Fibroblast of pulmonary artery (primary cell): ENCODE data around the gene DUSP5.

Experiments used
- DNase-seq: peaks from one replicate; pipeline ENCODE4 v3.0.0-alpha.2; 2010; ENCODE audit warnings: low read depth
- H3K4me3 ChIP-seq: replicated peaks from 2 replicates; pipeline ENCODE4 v1.5.1; 2011; ENCODE audit warnings: low read depth, mild to moderate bottlenecking, control low read depth, low read length, moderate library complexity
- TF ChIP-seq, protein P1 (sequence below): IDR thresholded peaks from 2 replicates; pipeline ENCODE4 v1.5.1; 2011; ENCODE audit warnings: mild to moderate bottlenecking, control low read depth, low read length, inconsistent platforms; ENCODE audit errors: missing control alignments

Gene DUSP5

DNA sequence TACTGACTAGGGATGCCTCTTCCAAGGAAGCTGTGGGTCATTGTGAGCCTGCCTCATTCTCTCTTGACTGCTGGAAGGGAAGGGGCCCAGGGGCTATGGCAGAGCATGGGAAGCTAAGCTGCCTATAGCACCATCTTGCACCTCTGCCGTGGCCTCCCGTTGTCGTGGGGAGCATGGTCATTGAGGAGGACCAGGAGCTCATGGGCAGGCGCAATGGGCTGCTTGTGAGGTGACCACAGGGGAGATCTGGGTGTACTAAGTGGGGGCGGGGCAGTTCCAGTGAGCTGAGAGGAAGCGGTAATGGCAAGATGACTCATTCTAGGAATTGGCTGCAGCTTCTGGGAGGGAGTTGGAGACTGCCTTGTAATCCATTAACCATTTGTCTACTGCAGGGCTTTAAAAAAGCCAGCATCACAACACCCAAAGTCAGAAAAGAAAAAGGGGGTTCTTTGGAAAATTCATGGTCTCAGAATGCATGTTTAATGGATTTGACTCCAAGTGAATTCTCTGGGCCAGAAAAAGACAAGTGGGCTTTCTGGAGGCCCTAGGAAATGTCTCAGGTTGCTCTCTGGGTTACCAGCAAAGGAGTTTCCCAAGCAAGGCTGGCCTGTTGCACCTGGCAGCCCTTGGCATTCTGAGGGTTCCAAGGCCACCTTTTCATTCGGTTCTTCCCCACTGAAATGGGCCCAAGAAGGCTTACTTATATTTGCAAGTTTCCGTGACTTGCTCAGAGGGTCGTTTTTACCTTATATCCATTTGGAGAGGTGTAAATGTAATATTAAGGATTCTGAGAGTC, 3.6 kb downstream of the DUSP5 start:
- H3K4me3 ChIP-seq = peak overlapping the region; percentile 15
- peak; percentile 94 for DNase-seq

DNA sequence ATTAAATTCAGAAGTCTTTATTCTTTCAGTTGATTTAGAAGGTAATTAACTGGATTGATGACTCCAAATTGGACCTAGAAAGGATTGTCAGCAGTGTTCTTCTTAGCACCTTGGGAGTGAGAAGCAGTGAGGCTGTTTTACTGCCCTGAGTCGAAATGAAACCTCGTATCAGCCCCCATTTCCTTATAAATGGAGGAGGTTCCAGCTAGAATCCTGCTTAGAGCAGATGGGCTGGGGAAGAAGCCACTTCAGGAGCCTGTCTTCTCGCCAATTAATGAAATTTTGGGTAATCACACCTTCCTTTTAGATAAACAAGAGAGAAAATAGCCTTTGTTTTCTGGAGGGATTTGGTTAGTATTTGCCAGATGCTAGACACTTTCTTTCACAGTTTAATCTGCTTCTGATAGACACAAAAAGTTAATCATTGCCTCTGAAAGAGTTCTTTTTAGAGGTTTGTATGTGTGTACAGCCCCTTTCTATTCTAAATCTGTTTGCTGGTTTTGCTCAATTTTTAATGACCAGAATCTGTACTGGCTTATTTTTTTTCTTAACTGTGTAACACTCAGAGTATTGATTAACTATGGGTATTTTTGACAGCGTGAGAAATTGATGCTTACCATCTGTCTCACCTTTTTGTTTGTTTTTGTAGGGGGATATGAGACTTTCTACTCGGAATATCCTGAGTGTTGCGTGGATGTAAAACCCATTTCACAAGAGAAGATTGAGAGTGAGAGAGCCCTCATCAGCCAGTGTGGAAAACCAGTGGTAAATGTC, 4.6 kb downstream of the DUSP5 start:
- DNase-seq = peak; percentile 10
- TF ChIP-seq, protein P1, sequence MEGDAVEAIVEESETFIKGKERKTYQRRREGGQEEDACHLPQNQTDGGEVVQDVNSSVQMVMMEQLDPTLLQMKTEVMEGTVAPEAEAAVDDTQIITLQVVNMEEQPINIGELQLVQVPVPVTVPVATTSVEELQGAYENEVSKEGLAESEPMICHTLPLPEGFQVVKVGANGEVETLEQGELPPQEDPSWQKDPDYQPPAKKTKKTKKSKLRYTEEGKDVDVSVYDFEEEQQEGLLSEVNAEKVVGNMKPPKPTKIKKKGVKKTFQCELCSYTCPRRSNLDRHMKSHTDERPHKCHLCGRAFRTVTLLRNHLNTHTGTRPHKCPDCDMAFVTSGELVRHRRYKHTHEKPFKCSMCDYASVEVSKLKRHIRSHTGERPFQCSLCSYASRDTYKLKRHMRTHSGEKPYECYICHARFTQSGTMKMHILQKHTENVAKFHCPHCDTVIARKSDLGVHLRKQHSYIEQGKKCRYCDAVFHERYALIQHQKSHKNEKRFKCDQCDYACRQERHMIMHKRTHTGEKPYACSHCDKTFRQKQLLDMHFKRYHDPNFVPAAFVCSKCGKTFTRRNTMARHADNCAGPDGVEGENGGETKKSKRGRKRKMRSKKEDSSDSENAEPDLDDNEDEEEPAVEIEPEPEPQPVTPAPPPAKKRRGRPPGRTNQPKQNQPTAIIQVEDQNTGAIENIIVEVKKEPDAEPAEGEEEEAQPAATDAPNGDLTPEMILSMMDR = no peak
- no peak overlapping the region for H3K4me3 ChIP-seq

More for the DNA sequence above, 3.6 kb downstream of the DUSP5 start:
- TF ChIP-seq, protein P1 = no peak

DNA sequence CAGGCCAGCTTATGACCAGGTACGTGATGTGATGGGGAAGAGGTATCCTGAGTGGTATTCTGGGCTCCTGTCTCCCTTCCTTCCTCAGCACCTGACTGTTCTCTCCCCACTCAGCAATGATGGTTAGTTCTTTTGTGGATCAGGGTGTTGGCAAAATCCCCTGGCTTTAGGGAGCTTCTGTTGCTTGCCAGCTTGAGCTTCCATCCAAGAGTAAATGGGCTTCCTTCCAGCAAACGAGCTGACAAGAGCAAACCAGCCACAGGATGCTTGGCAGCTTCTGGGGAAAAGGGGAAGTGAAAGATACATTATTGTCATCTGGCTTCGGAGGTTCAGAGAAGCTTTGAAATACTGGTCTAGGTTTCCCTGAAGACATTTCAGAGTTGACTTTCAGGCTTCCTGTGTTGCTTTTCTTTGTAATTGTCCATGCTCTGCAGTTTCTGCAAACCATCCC, 5.2 kb downstream of the DUSP5 start:
- TF ChIP-seq, protein P1 = no peak
- H3K4me3 ChIP-seq = no peak overlapping the region
- peak; percentile 78 for DNase-seq

DNA sequence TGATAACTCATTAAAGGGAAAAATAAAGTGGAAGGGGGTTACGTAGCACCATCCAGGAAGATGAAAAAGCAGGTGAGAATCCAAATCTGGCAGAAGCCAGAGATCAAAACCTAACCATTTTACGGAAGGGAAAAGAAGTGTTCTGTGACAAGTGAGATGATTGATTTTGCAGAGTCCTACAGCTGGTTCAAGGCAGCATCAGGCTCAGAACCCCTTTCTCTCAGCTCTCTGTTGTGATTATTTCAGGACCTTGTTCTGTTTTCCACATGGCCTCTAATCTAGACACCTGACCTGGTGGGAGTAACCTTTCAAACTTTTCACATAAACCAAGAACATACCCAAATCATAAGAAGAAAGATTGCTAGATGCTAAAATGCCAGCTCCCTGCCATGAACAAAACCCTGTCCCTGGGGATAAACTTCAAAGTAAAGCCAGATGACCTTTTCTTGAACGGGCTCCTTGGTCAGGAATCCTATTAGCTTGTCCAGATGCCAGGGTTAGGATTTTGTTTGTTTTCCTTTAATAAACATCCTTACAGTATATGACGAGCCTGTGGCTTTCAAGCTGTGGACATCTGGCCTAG, 5.9 kb downstream of the DUSP5 start:
- TF ChIP-seq, protein P1 = no peak
- no peak for DNase-seq
- peak overlapping the region; percentile 15 for H3K4me3 ChIP-seq

DNA sequence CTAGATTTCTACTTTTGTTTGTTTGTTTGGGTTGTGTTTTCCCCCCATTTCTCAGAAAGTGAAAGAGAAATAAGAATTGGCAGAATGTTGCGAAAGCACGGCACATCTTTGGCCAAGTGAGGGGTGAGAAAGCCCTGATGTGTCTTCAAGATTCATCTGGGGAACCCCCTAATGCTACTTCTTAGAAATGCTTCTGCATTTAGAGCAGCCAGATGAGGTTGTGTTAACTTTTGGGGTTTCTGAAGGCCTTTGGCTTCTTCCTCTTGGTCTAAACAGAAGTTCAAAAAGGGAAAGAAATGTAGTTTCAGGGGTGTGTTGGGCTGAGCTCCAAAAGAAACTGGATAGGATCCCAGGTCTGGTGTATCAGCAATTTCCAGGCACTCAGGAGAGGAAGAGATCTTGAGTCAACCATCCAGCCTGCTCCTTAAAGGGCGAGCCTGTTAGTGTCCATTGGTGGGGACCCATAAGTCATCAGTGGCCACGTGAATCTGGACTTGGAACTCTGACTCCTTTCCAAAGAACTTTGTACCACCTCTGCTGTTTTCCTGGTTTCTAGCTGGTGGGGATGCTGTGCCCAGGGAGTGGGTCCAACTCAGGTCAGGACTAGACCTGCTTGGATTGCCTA, 6.5 kb downstream of the DUSP5 start:
- peak; percentile 79 for DNase-seq
- H3K4me3 ChIP-seq = peak overlapping the region; percentile 15
- TF ChIP-seq, protein P1 = no peak

DNA sequence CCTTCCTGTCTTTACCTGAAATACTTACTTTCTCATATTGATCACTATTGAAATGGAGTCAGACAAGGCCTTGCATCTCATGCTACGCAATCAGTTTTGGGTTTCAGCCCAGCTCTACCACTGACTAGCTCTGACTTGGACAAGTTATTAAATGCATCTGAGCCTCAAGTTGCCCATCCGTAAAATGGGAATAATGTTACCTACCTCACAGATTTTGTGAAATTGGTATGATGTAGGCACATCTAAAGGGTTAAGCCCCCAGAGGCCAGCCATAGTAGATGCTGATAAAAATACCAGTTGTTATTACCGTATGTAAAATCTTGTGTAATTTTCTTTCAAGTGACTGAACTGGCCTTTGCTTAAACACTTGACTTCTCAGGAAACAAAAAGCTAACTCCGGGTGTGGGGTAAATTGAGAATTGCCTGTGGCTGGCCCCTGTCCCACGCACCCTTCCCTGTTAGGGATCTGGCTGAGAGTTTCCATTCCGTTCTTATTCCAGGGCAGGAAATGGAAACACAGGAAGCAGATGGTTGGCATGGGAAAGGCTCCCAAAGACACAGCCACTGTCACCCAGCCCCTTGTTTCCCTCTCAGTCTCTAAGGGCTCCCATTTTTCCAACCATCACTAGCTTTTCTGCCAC, 7.5 kb downstream of the DUSP5 start:
- TF ChIP-seq, protein P1 = no peak
- no peak for DNase-seq
- H3K4me3 ChIP-seq = no peak overlapping the region
